GM12878 (cell line): Measurements from ENCODE around the gene ZNF547. TPM values are rescaled to one million over a fixed set of nuclear protein-coding genes. Genes with fewer than 3 reads are reported as not detected.
A peak's percentile ranks its signal among the peaks of the same experiment; 100 is the strongest.

ENCODE experiments used
- BACH1 ChIP-seq: fragments of 450-650 bp; IDR thresholded peaks from 2 replicates; pipeline ENCODE4 v1.6.1; 2017; ENCODE audit warnings: mild to moderate bottlenecking, borderline replicate concordance
- CBX3 ChIP-seq: fragments of 200-600 bp; sonication (generic); IDR thresholded peaks from 2 replicates; pipeline ENCODE4 v1.6.1; 2016; ENCODE audit warnings: low read depth, borderline replicate concordance
- CHD1 ChIP-seq: IDR thresholded peaks from 2 replicates; pipeline ENCODE4 v1.6.1; 2012; ENCODE audit warnings: low read depth, low read length, improper control_type of control experiment
- CHD4 ChIP-seq: fragments of 200-600 bp; sonication (generic); IDR thresholded peaks from 2 replicates; pipeline ENCODE4 v1.6.1; 2016; ENCODE audit warnings: mild to moderate bottlenecking
- ESRRA ChIP-seq: IDR thresholded peaks from 2 replicates; pipeline ENCODE4 v1.6.1; 2012; ENCODE audit warnings: mild to moderate bottlenecking, low read length, improper control_type of control experiment
- GATAD2B ChIP-seq: fragments of 450-650 bp; conservative IDR thresholded peaks from 2 replicates; pipeline ENCODE4 v1.6.1; 2017; ENCODE audit warnings: low read depth, mild to moderate bottlenecking, moderate library complexity
- HCFC1 ChIP-seq: fragments of 150-350 bp; IDR thresholded peaks from 2 replicates; pipeline ENCODE4 v1.6.1; 2014; ENCODE audit warnings: low read length
- JUND ChIP-seq: IDR thresholded peaks from 2 replicates; pipeline ENCODE4 v1.6.1; 2012; ENCODE audit warnings: low read depth, mild to moderate bottlenecking, low read length, improper control_type of control experiment, moderate library complexity
- MAX ChIP-seq: IDR thresholded peaks from 2 replicates; pipeline ENCODE4 v1.6.1; 2012; ENCODE audit warnings: low read depth, low read length, improper control_type of control experiment
- NBN ChIP-seq: fragments of 450-650 bp; IDR thresholded peaks from 2 replicates; pipeline ENCODE4 v1.6.1; 2016
- NFYA ChIP-seq: IDR thresholded peaks from 2 replicates; pipeline ENCODE4 v1.6.1; 2011; ENCODE audit warnings: low read depth, mild to moderate bottlenecking, low read length, improper control_type of control experiment, borderline replicate concordance
- RB1 ChIP-seq: fragments of 450-650 bp; formaldehyde crosslinking; IDR thresholded peaks from 2 replicates; pipeline ENCODE4 v1.6.1; 2017; ENCODE audit warnings: mild to moderate bottlenecking, borderline replicate concordance
- RFX5 ChIP-seq: IDR thresholded peaks from 2 replicates; pipeline ENCODE4 v1.6.1; 2011; ENCODE audit warnings: low read depth, low read length, improper control_type of control experiment
- SIX5 ChIP-seq: IDR thresholded peaks from 2 replicates; pipeline ENCODE4 v1.6.1; 2011; ENCODE audit warnings: mild to moderate bottlenecking, low read depth, low read length, moderate library complexity; ENCODE audit not compliant: severe bottlenecking
- SMAD1 ChIP-seq: fragments of 450-650 bp; IDR thresholded peaks from 2 replicates; pipeline ENCODE4 v1.6.1; 2018; ENCODE audit warnings: mild to moderate bottlenecking, low read depth; ENCODE audit not compliant: partially characterized antibody
- SP1 ChIP-seq: IDR thresholded peaks from one replicate; pipeline ENCODE4 v1.6.1; 2011; ENCODE audit warnings: low read depth, low read length
- TCF3 ChIP-seq: IDR thresholded peaks from 2 replicates; pipeline ENCODE4 v1.6.1; 2012; ENCODE audit warnings: low read depth, mild to moderate bottlenecking, low read length, borderline replicate concordance; ENCODE audit not compliant: insufficient read depth
- polyA plus RNA-seq, 11 experiments: library from polyadenylated mRNA; depleted of rRNA in 4 of 11; unstranded in 6 of 11; stranded (reverse) in 5 of 11; fragments of >200 nt; fragmentation: Nextera tagmentation in 4 of 11; fragmentation: Illumina TruSeq in 1 of 11; extraction: Ambion mirVana in 4 of 11; extraction: Trizol in 1 of 11; gene quantifications; 1 replicate in 1 of 11; 2 replicates in 10 of 11; pipeline versions ENCODE4 v1.2.1 to v1.2.3, GENCODE V29; 2011 to 2016; ENCODE audit warnings: inconsistent platforms in 2 of 11, missing spikeins in 2 of 11, low read depth in 1 of 11
- total RNA-seq, 4 experiments: library from RNA; depleted of rRNA in 3 of 4; stranded (reverse); fragments of >200 nt in 3 of 4; fragmentation: Illumina TruSeq in 1 of 4; extraction: Trizol in 1 of 4; gene quantifications; 2 replicates each; pipeline versions ENCODE4 v1.2.1 to v1.2.3, GENCODE V29; 2013 to 2021
- TF ChIP-seq, protein P1 (sequence below): IDR thresholded peaks from 2 replicates; pipeline ENCODE4 v1.6.1; 2012; ENCODE audit warnings: improper control_type of control experiment, low read depth, low read length; ENCODE audit not compliant: insufficient replicate concordance
- TF ChIP-seq, protein P2 (sequence below), 3 experiments: IDR thresholded peaks in 2 of 3; conservative IDR thresholded peaks in 1 of 3; 2 replicates each; pipeline ENCODE4 v1.5.1; 2011; ENCODE audit warnings: low read depth in 3 of 3, low read length in 3 of 3, mild to moderate bottlenecking in 3 of 3, control low read depth in 2 of 3, moderate library complexity in 2 of 3, inconsistent platforms in 1 of 3, mixed read lengths in 1 of 3; ENCODE audit not compliant: control insufficient read depth in 2 of 3, insufficient read depth in 1 of 3; ENCODE audit errors: extremely low read depth in 1 of 3

The ZNF547 gene
- total and polyA plus RNA-seq, 10 of the 15 experiments (the other 5 are each of a cell fraction or from before 2014, with no cell fraction given), result 2.3 to 6.0 (median 3.3) TPM

DNA sequence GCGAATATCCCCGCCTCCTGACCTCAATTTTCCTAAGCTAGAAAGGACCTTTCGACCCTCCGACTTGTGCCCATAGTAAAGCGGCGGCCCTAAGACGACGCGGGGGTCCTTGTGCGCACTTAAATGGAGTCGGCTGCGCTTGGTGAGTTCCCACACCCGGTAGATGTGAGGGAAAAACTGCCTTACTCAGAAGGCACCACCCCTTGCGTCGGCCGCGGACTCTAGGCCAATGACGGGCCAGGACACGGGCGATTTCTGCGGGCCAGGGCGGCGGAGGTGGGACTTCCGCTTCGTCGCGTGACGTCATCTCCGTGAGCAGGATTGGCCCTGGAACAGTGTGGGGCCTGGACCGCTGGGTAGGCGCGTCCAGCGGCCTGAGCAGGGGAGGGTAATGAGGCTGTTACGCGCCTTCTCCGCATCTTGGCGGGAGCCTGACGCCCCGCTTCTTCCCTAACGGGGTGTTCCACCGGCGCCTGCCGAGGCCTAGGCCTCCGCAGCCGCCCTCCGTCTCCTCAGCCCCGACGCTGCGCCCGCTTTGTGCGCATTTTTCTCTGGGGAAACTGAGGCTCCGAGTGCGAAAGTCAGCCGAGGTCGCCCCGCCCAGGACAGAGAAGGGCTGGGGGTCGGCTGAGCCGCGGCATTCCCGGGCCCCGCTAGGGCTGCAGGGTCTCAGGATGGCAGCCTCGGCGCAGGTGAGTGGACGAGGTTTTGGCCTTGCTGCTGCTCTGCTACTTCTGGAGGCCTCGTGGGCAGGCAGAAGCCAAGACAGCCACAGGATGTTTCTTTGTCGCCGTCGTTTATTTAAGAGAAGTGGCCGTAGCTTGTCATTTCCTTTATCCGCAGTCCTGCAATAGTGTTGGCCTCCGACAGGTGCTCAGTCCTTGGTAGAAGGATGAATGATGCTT lies 42.9 kb upstream of the ZNF547 start, which contains the start of gene ZNF543 (continued):
- no peak for TF ChIP-seq NFYA
- TF ChIP-seq, protein P1, sequence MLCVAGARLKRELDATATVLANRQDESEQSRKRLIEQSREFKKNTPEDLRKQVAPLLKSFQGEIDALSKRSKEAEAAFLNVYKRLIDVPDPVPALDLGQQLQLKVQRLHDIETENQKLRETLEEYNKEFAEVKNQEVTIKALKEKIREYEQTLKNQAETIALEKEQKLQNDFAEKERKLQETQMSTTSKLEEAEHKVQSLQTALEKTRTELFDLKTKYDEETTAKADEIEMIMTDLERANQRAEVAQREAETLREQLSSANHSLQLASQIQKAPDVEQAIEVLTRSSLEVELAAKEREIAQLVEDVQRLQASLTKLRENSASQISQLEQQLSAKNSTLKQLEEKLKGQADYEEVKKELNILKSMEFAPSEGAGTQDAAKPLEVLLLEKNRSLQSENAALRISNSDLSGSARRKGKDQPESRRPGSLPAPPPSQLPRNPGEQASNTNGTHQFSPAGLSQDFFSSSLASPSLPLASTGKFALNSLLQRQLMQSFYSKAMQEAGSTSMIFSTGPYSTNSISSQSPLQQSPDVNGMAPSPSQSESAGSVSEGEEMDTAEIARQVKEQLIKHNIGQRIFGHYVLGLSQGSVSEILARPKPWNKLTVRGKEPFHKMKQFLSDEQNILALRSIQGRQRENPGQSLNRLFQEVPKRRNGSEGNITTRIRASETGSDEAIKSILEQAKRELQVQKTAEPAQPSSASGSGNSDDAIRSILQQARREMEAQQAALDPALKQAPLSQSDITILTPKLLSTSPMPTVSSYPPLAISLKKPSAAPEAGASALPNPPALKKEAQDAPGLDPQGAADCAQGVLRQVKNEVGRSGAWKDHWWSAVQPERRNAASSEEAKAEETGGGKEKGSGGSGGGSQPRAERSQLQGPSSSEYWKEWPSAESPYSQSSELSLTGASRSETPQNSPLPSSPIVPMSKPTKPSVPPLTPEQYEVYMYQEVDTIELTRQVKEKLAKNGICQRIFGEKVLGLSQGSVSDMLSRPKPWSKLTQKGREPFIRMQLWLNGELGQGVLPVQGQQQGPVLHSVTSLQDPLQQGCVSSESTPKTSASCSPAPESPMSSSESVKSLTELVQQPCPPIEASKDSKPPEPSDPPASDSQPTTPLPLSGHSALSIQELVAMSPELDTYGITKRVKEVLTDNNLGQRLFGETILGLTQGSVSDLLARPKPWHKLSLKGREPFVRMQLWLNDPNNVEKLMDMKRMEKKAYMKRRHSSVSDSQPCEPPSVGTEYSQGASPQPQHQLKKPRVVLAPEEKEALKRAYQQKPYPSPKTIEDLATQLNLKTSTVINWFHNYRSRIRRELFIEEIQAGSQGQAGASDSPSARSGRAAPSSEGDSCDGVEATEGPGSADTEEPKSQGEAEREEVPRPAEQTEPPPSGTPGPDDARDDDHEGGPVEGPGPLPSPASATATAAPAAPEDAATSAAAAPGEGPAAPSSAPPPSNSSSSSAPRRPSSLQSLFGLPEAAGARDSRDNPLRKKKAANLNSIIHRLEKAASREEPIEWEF, result no peak
- peak; percentile 42; the same call in 1 of the 2 replicates for TF ChIP-seq GATAD2B
- TF ChIP-seq RB1, result peak; percentile 45; the same call in 1 of the 2 replicates
- TF ChIP-seq HCFC1, result peak; percentile 58
- TF ChIP-seq NBN, result peak; percentile 100
- TF ChIP-seq CHD1, result no peak
- TF ChIP-seq SMAD1, result no peak
- peak; percentile 85 for TF ChIP-seq JUND
- TF ChIP-seq MAX, result no peak
- TF ChIP-seq RFX5, result peak; percentile 72
- TF ChIP-seq BACH1, result peak; percentile 64; the same call in 1 of the 2 replicates
- TF ChIP-seq, protein P2, sequence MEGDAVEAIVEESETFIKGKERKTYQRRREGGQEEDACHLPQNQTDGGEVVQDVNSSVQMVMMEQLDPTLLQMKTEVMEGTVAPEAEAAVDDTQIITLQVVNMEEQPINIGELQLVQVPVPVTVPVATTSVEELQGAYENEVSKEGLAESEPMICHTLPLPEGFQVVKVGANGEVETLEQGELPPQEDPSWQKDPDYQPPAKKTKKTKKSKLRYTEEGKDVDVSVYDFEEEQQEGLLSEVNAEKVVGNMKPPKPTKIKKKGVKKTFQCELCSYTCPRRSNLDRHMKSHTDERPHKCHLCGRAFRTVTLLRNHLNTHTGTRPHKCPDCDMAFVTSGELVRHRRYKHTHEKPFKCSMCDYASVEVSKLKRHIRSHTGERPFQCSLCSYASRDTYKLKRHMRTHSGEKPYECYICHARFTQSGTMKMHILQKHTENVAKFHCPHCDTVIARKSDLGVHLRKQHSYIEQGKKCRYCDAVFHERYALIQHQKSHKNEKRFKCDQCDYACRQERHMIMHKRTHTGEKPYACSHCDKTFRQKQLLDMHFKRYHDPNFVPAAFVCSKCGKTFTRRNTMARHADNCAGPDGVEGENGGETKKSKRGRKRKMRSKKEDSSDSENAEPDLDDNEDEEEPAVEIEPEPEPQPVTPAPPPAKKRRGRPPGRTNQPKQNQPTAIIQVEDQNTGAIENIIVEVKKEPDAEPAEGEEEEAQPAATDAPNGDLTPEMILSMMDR (IDR thresholded peaks at IDR 0.05 in 2 of 3, conservative IDR thresholded peaks at IDR 0.05 in 1 of 3; ENCODE audit: control insufficient read depth in 2 of 3, extremely low read depth in 1 of 3, insufficient read depth in 1 of 3, low read depth in 3 of 3, low read length in 3 of 3), result no peak
- TF ChIP-seq CHD4, result no peak
- TF ChIP-seq CBX3, result no peak
- TF ChIP-seq ESRRA, result no peak
- 0 out of 2 replicates have a peak, but pooled peaks have one; percentile 11 for TF ChIP-seq TCF3
- no peak for TF ChIP-seq SIX5
- TF ChIP-seq SP1, result peak; percentile 81
